Measurements from ENCODE around the gene PRSS56. TPM values are rescaled to one million over a fixed set of nuclear protein-coding genes. Genes with fewer than 3 reads are reported as not detected.

PRSS56 gene
- not detected in 2 replicates for total RNA-seq (2014; rRNA removed; shearing (Covaris generic); ENCODE audit: low replicate concordance)

- Histone ChIP-seq H3K79me2 (ENCODE audit: low read length) (no peaks in the 10 kb centered on the region), H3K9ac (ENCODE audit: low read length) (no peak within 1 kb of the TSS), H3K4me3 (ENCODE audit: low read length) (no peak within 1 kb of the TSS), H4K20me1 (ENCODE audit: insufficient read depth, low read depth, low read length) (no peaks in the 10 kb centered on the region), H3K4me2 (ENCODE audit: low read depth, low read length, poor library complexity, severe bottlenecking) (no peak within 1 kb of the TSS), H3K9me3 (ENCODE audit: low read length) (no peaks in the 10 kb centered on the region), H3K9me2 (replicated peaks; ENCODE audit: insufficient read depth, low read length) (no peaks in the 10 kb centered on the region), H3K36me3 (ENCODE audit: insufficient read depth, low read length) (no peaks in the 10 kb centered on the region), H2AFZ (ENCODE audit: low read length) (no peak within 1 kb of the TSS), H3K27me3 (ENCODE audit: low read length) (no peaks in the 10 kb centered on the region), H3K27ac (ENCODE audit: low read length) (no peak within 1 kb of the TSS), H3K4me1 (ENCODE audit: low read length) (peaks cover 5% of the 10 kb centered on the region; the same call in 1 of the 2 replicates)
- DNase-seq: no peak
Measured at GRCh38 chr2:232519581-232520438, at the start of gene PRSS56. Gene PRSS56 (plus strand): TSS chr2:232520388. CDS start chr2:232520599, 211 bp downstream.

GRCh38 chr2:232473467-232473890, 46.7 kb upstream of the PRSS56 start:
- H3K9me2 ChIP-seq (replicated peaks; ENCODE audit: insufficient read depth, low read length): no peaks in the 10 kb centered on the region
- no peaks in the 10 kb centered on the region for H3K4me1 ChIP-seq (ENCODE audit: low read length)
- no peak overlapping the region for H3K27ac ChIP-seq (ENCODE audit: low read length)
- no peak overlapping the region for H3K4me2 ChIP-seq (ENCODE audit: low read depth, low read length, poor library complexity, severe bottlenecking)
- H4K20me1 ChIP-seq (ENCODE audit: insufficient read depth, low read depth, low read length): no peaks in the 10 kb centered on the region
- no peaks in the 10 kb centered on the region for H3K27me3 ChIP-seq (ENCODE audit: low read length)
- H2AFZ ChIP-seq (ENCODE audit: low read length): no peak overlapping the region
- no peaks in the 10 kb centered on the region for H3K79me2 ChIP-seq (ENCODE audit: low read length)
- H3K36me3 ChIP-seq (ENCODE audit: insufficient read depth, low read length): no peaks in the 10 kb centered on the region
- H3K9ac ChIP-seq (ENCODE audit: low read length): no peak overlapping the region
- no peak overlapping the region for H3K4me3 ChIP-seq (ENCODE audit: low read length)
- H3K9me3 ChIP-seq (ENCODE audit: low read length): no peaks in the 10 kb centered on the region
- DNase-seq: no peak

GRCh38 chr2:232476045-232476444, 44.1 kb upstream of the PRSS56 start:
- H3K79me2 ChIP-seq (ENCODE audit: low read length): no peaks in the 10 kb centered on the region
- H4K20me1 ChIP-seq (ENCODE audit: insufficient read depth, low read depth, low read length): no peaks in the 10 kb centered on the region
- no peak for DNase-seq
- H3K9me3 ChIP-seq (ENCODE audit: low read length): no peaks in the 10 kb centered on the region
- no peak overlapping the region for H2AFZ ChIP-seq (ENCODE audit: low read length)
- H3K4me3 ChIP-seq (ENCODE audit: low read length): no peak overlapping the region
- H3K27ac ChIP-seq (ENCODE audit: low read length): no peak overlapping the region
- no peaks in the 10 kb centered on the region for H3K36me3 ChIP-seq (ENCODE audit: insufficient read depth, low read length)
- no peak overlapping the region for H3K4me2 ChIP-seq (ENCODE audit: low read depth, low read length, poor library complexity, severe bottlenecking)
- H3K9ac ChIP-seq (ENCODE audit: low read length): no peak overlapping the region
- no peaks in the 10 kb centered on the region for H3K9me2 ChIP-seq (replicated peaks; ENCODE audit: insufficient read depth, low read length)
- no peaks in the 10 kb centered on the region for H3K4me1 ChIP-seq (ENCODE audit: low read length)
- no peaks in the 10 kb centered on the region for H3K27me3 ChIP-seq (ENCODE audit: low read length)

GRCh38 chr2:232476791-232477190, 43.4 kb upstream of the PRSS56 start:
- Histone ChIP-seq H3K27me3 (ENCODE audit: low read length) (no peaks in the 10 kb centered on the region), H4K20me1 (ENCODE audit: insufficient read depth, low read depth, low read length) (no peaks in the 10 kb centered on the region), H3K9me3 (ENCODE audit: low read length) (no peaks in the 10 kb centered on the region), H3K79me2 (ENCODE audit: low read length) (no peaks in the 10 kb centered on the region), H2AFZ (ENCODE audit: low read length) (no peak overlapping the region), H3K4me1 (ENCODE audit: low read length) (no peaks in the 10 kb centered on the region), H3K4me3 (ENCODE audit: low read length) (no peak overlapping the region), H3K36me3 (ENCODE audit: insufficient read depth, low read length) (no peaks in the 10 kb centered on the region), H3K9me2 (replicated peaks; ENCODE audit: insufficient read depth, low read length) (no peaks in the 10 kb centered on the region), H3K27ac (ENCODE audit: low read length) (no peak overlapping the region), H3K4me2 (ENCODE audit: low read depth, low read length, poor library complexity, severe bottlenecking) (no peak overlapping the region), H3K9ac (ENCODE audit: low read length) (no peak overlapping the region)
- DNase-seq: no peak

GRCh38 chr2:232477751-232478510, 42.3 kb upstream of the PRSS56 start:
- Histone ChIP-seq H3K4me3 (ENCODE audit: low read length) (no peak overlapping the region), H3K4me1 (ENCODE audit: low read length) (no peaks in the 10 kb centered on the region), H3K27ac (ENCODE audit: low read length) (no peak overlapping the region), H3K9ac (ENCODE audit: low read length) (no peak overlapping the region), H3K79me2 (ENCODE audit: low read length) (no peaks in the 10 kb centered on the region), H4K20me1 (ENCODE audit: insufficient read depth, low read depth, low read length) (no peaks in the 10 kb centered on the region), H3K9me2 (replicated peaks; ENCODE audit: insufficient read depth, low read length) (no peaks in the 10 kb centered on the region), H3K27me3 (ENCODE audit: low read length) (no peaks in the 10 kb centered on the region), H3K4me2 (ENCODE audit: low read depth, low read length, poor library complexity, severe bottlenecking) (no peak overlapping the region), H3K9me3 (ENCODE audit: low read length) (no peaks in the 10 kb centered on the region), H3K36me3 (ENCODE audit: insufficient read depth, low read length) (no peaks in the 10 kb centered on the region), H2AFZ (ENCODE audit: low read length) (no peak overlapping the region)
- no peak for DNase-seq

GRCh38 chr2:232478571-232479340, 41.4 kb upstream of the PRSS56 start:
- H3K9ac ChIP-seq (ENCODE audit: low read length): no peak overlapping the region
- DNase-seq: no peak
- no peaks in the 10 kb centered on the region for H3K4me1 ChIP-seq (ENCODE audit: low read length)
- H4K20me1 ChIP-seq (ENCODE audit: insufficient read depth, low read depth, low read length): no peaks in the 10 kb centered on the region
- no peaks in the 10 kb centered on the region for H3K27me3 ChIP-seq (ENCODE audit: low read length)
- H3K4me2 ChIP-seq (ENCODE audit: low read depth, low read length, poor library complexity, severe bottlenecking): no peak overlapping the region
- no peaks in the 10 kb centered on the region for H3K9me3 ChIP-seq (ENCODE audit: low read length)
- no peaks in the 10 kb centered on the region for H3K9me2 ChIP-seq (replicated peaks; ENCODE audit: insufficient read depth, low read length)
- no peak overlapping the region for H3K27ac ChIP-seq (ENCODE audit: low read length)
- no peak overlapping the region for H2AFZ ChIP-seq (ENCODE audit: low read length)
- no peak overlapping the region for H3K4me3 ChIP-seq (ENCODE audit: low read length)
- no peaks in the 10 kb centered on the region for H3K79me2 ChIP-seq (ENCODE audit: low read length)
- no peaks in the 10 kb centered on the region for H3K36me3 ChIP-seq (ENCODE audit: insufficient read depth, low read length)

GRCh38 chr2:232479341-232480200, 40.6 kb upstream of the PRSS56 start:
- no peaks in the 10 kb centered on the region for H3K9me2 ChIP-seq (replicated peaks; ENCODE audit: insufficient read depth, low read length)
- no peak for DNase-seq
- H3K9ac ChIP-seq (ENCODE audit: low read length): no peak overlapping the region
- H3K79me2 ChIP-seq (ENCODE audit: low read length): no peaks in the 10 kb centered on the region
- no peaks in the 10 kb centered on the region for H3K27me3 ChIP-seq (ENCODE audit: low read length)
- H3K4me2 ChIP-seq (ENCODE audit: low read depth, low read length, poor library complexity, severe bottlenecking): no peak overlapping the region
- H3K4me3 ChIP-seq (ENCODE audit: low read length): no peak overlapping the region
- H3K9me3 ChIP-seq (ENCODE audit: low read length): no peaks in the 10 kb centered on the region
- no peaks in the 10 kb centered on the region for H3K36me3 ChIP-seq (ENCODE audit: insufficient read depth, low read length)
- no peak overlapping the region for H3K27ac ChIP-seq (ENCODE audit: low read length)
- H4K20me1 ChIP-seq (ENCODE audit: insufficient read depth, low read depth, low read length): no peaks in the 10 kb centered on the region
- H3K4me1 ChIP-seq (ENCODE audit: low read length): no peaks in the 10 kb centered on the region
- H2AFZ ChIP-seq (ENCODE audit: low read length): no peak overlapping the region
